ENCODE measurements around the gene C6orf89.

Gene C6orf89

GRCh38 chr6:36957773-36958271 lies 72.1 kb downstream of the C6orf89 start:
- H3K9me2 ChIP-seq (ENCODE audit: low read depth, low read length): no peaks in the 10 kb centered on the region
- no peak overlapping the region for H3K4me2 ChIP-seq (ENCODE audit: low read length)
- no peak overlapping the region for H3K9ac ChIP-seq (ENCODE audit: low read length)
- TF ChIP-seq EZH2 (IDR thresholded peaks at IDR 0.05; ENCODE audit: borderline replicate concordance, low read length) (no peak), CTCF (IDR thresholded peaks at IDR 0.05; ENCODE audit: low read length) (no peak)
- no peaks in the 10 kb centered on the region for H4K20me1 ChIP-seq (ENCODE audit: insufficient read depth, low read length)
- H3K27ac ChIP-seq (ENCODE audit: low read depth, low read length, poor library complexity, severe bottlenecking): no peak overlapping the region
- H3K27me3 ChIP-seq (ENCODE audit: insufficient read depth, low read length): no peaks in the 10 kb centered on the region
- no peaks in the 10 kb centered on the region for H3K36me3 ChIP-seq (ENCODE audit: insufficient read depth, low read length)
- no peaks in the 10 kb centered on the region for H3K9me3 ChIP-seq (ENCODE audit: low read length)
- H3K4me3 ChIP-seq (ENCODE audit: low read depth, low read length, poor library complexity, severe bottlenecking): no peak overlapping the region
- no peaks in the 10 kb centered on the region for H3F3A ChIP-seq (ENCODE audit: insufficient read depth, low read length)
- peaks cover 2% of the 10 kb centered on the region for H3K4me1 ChIP-seq (ENCODE audit: insufficient read depth, low read length, severe bottlenecking)
- H2AFZ ChIP-seq (ENCODE audit: low read length): no peak overlapping the region
- H3K79me2 ChIP-seq (ENCODE audit: insufficient read depth, low read length): no peaks in the 10 kb centered on the region

- H3K27me3 ChIP-seq (ENCODE audit: insufficient read depth, low read length): no peaks in the 10 kb centered on the region
- H3K27ac ChIP-seq (ENCODE audit: low read depth, low read length, poor library complexity, severe bottlenecking): no peak overlapping the region
- TF ChIP-seq CTCF (IDR thresholded peaks at IDR 0.05; ENCODE audit: low read length): no peak
- no peak for TF ChIP-seq EZH2 (IDR thresholded peaks at IDR 0.05; ENCODE audit: borderline replicate concordance, low read length)
- H3K4me3 ChIP-seq (ENCODE audit: low read depth, low read length, poor library complexity, severe bottlenecking): no peak overlapping the region
- H3K36me3 ChIP-seq (ENCODE audit: insufficient read depth, low read length): no peaks in the 10 kb centered on the region
- H3K4me1 ChIP-seq (ENCODE audit: insufficient read depth, low read length, severe bottlenecking): peaks cover 14% of the 10 kb centered on the region
- H3K79me2 ChIP-seq (ENCODE audit: insufficient read depth, low read length): no peaks in the 10 kb centered on the region
- no peak overlapping the region for H3K4me2 ChIP-seq (ENCODE audit: low read length)
- no peak overlapping the region for H3K9ac ChIP-seq (ENCODE audit: low read length)
- no peaks in the 10 kb centered on the region for H3K9me3 ChIP-seq (ENCODE audit: low read length)
- H4K20me1 ChIP-seq (ENCODE audit: insufficient read depth, low read length): no peaks in the 10 kb centered on the region
- no peaks in the 10 kb centered on the region for H3K9me2 ChIP-seq (ENCODE audit: low read depth, low read length)
- H3F3A ChIP-seq (ENCODE audit: insufficient read depth, low read length): no peaks in the 10 kb centered on the region
- H2AFZ ChIP-seq (ENCODE audit: low read length): no peak overlapping the region
Observed at GRCh38 chr6:36958775-36959554, 73.2 kb downstream of the C6orf89 start.

GRCh38 chr6:36959555-36960250 lies 74.0 kb downstream of the C6orf89 start:
- Histone ChIP-seq H3K27me3 (ENCODE audit: insufficient read depth, low read length) (no peaks in the 10 kb centered on the region), H3K4me2 (ENCODE audit: low read length) (no peak overlapping the region), H3F3A (ENCODE audit: insufficient read depth, low read length) (no peaks in the 10 kb centered on the region), H3K4me3 (ENCODE audit: low read depth, low read length, poor library complexity, severe bottlenecking) (no peak overlapping the region), H3K9me2 (ENCODE audit: low read depth, low read length) (no peaks in the 10 kb centered on the region), H4K20me1 (ENCODE audit: insufficient read depth, low read length) (no peaks in the 10 kb centered on the region), H3K27ac (ENCODE audit: low read depth, low read length, poor library complexity, severe bottlenecking) (no peak overlapping the region), H3K36me3 (ENCODE audit: insufficient read depth, low read length) (no peaks in the 10 kb centered on the region), H3K9ac (ENCODE audit: low read length) (no peak overlapping the region), H3K9me3 (ENCODE audit: low read length) (no peaks in the 10 kb centered on the region), H3K79me2 (ENCODE audit: insufficient read depth, low read length) (no peaks in the 10 kb centered on the region), H3K4me1 (ENCODE audit: insufficient read depth, low read length, severe bottlenecking) (peaks cover 16% of the 10 kb centered on the region), H2AFZ (ENCODE audit: low read length) (no peak overlapping the region)
- TF ChIP-seq CTCF (IDR thresholded peaks at IDR 0.05; ENCODE audit: low read length) (no peak), EZH2 (IDR thresholded peaks at IDR 0.05; ENCODE audit: borderline replicate concordance, low read length) (no peak)

Measured in OCI-LY1 (cell line).